LNCAP (cell line): ENCODE measurements around the gene ARFGAP2.
A peak's percentile ranks its signal among the peaks of the same experiment; 100 is the strongest.

Experiments
- CTCF ChIP-seq: fragments of 450-650 bp; IDR thresholded peaks from 2 replicates; pipeline ENCODE4 v1.5.1; 2017; ENCODE audit warnings: mild to moderate bottlenecking

Gene ARFGAP2

GRCh38 chr11:47161890-47162289, 14.8 kb downstream of the ARFGAP2 start:
- TF ChIP-seq CTCF: 0 out of 2 replicates have a peak, but pooled peaks have one; percentile 3

- peak; percentile 71 for TF ChIP-seq CTCF
These were observed 15.4 kb downstream of the ARFGAP2 start for GRCh38 chr11:47161134-47161854.

GRCh38 chr11:47160753-47161133, 15.9 kb downstream of the ARFGAP2 start:
- no peak for TF ChIP-seq CTCF

GRCh38 chr11:47158242-47158641, 18.4 kb downstream of the ARFGAP2 start:
- no peak for TF ChIP-seq CTCF

- TF ChIP-seq CTCF: no peak
These were observed 18.9 kb downstream of the ARFGAP2 start for GRCh38 chr11:47157805-47158204.

GRCh38 chr11:47156951-47157350, 19.7 kb downstream of the ARFGAP2 start:
- no peak for TF ChIP-seq CTCF

GRCh38 chr11:47156333-47156732, 20.3 kb downstream of the ARFGAP2 start:
- no peak for TF ChIP-seq CTCF

- no peak for TF ChIP-seq CTCF
These were observed 20.8 kb downstream of the ARFGAP2 start for GRCh38 chr11:47155879-47156278.
